Gastroesophageal sphincter (tissue), 3 donors: ENCODE results near the gene CCDC92.

Source experiments
- EP300 ChIP-seq: sonication (generic); formaldehyde crosslinking; IDR thresholded peaks from one replicate; pipeline ENCODE4 v1.6.1; 2017; ENCODE audit warnings: antibody characterized with exemption, mild to moderate bottlenecking
- POLR2A ChIP-seq, 2 donors: fragments of 450-650 bp; IDR thresholded peaks; one replicate each; pipeline ENCODE4 v1.6.1; 2017; ENCODE audit warnings: antibody characterized with exemption in 2 of 2, mild to moderate bottlenecking in 2 of 2, moderate library complexity in 1 of 2
- POLR2AphosphoS5 ChIP-seq: sonication (generic); formaldehyde crosslinking; IDR thresholded peaks from one replicate; pipeline ENCODE4 v1.6.1; 2017; ENCODE audit warnings: antibody characterized with exemption
- TF ChIP-seq, protein P1 (sequence below), 4 experiments: fragments of 200-600 bp in 2 of 4; fragments of 450-650 bp in 2 of 4; sonication (generic) in 1 of 4; IDR thresholded peaks; one replicate each; pipeline ENCODE4 v1.5.1; 2017 to 2019; ENCODE audit warnings: antibody characterized with exemption in 4 of 4, mild to moderate bottlenecking in 2 of 4, moderate library complexity in 2 of 4

GRCh38 chr12:123995023-123995748 is 22.6 kb upstream of the CCDC92 start:
- TF ChIP-seq, protein P1, sequence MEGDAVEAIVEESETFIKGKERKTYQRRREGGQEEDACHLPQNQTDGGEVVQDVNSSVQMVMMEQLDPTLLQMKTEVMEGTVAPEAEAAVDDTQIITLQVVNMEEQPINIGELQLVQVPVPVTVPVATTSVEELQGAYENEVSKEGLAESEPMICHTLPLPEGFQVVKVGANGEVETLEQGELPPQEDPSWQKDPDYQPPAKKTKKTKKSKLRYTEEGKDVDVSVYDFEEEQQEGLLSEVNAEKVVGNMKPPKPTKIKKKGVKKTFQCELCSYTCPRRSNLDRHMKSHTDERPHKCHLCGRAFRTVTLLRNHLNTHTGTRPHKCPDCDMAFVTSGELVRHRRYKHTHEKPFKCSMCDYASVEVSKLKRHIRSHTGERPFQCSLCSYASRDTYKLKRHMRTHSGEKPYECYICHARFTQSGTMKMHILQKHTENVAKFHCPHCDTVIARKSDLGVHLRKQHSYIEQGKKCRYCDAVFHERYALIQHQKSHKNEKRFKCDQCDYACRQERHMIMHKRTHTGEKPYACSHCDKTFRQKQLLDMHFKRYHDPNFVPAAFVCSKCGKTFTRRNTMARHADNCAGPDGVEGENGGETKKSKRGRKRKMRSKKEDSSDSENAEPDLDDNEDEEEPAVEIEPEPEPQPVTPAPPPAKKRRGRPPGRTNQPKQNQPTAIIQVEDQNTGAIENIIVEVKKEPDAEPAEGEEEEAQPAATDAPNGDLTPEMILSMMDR (IDR thresholded peaks at IDR 0.05): no peak
- TF ChIP-seq POLR2A (IDR thresholded peaks at IDR 0.05) (no peak), POLR2AphosphoS5 (no peak), EP300 (no peak)
